Vagina (tissue), 2 donors: Measurements from ENCODE around the gene SAMD4A. TPM values are rescaled to one million over a fixed set of nuclear protein-coding genes. Genes with fewer than 3 reads are reported as not detected.

ENCODE experiments used
- DNase-seq, 2 donors: peaks; one replicate each; pipeline ENCODE4 v3.0.0-alpha.2; 2017; ENCODE audit errors: extremely low spot score in 2 of 2
- H3K27ac ChIP-seq: fragments of 200-600 bp; sonication (generic); one replicate; pipeline ENCODE4 v1.5.1; 2019
- H3K27me3 ChIP-seq: fragments of 200-600 bp; sonication (generic); one replicate; pipeline ENCODE4 v1.5.1; 2019
- H3K36me3 ChIP-seq, 2 donors: fragments of 200-600 bp; sonication (generic); one replicate each; pipeline ENCODE4 v1.5.1; 2017 to 2019
- H3K4me1 ChIP-seq: fragments of 200-600 bp; sonication (generic); one replicate; pipeline ENCODE4 v1.5.1; 2019
- H3K4me3 ChIP-seq, 2 donors: fragments of 200-600 bp; sonication (generic); 1 replicate in 1 of 2; 2 replicates in 1 of 2; pipeline ENCODE4 v1.5.1; 2016 to 2019
- H3K9me3 ChIP-seq: fragments of 200-600 bp; sonication (generic); one replicate; pipeline ENCODE4 v1.5.1; 2019
- POLR2A ChIP-seq, 2 donors: fragments of 450-650 bp; IDR thresholded peaks; one replicate each; pipeline ENCODE4 v1.6.1; 2017; ENCODE audit warnings: antibody characterized with exemption in 2 of 2, mild to moderate bottlenecking in 2 of 2, moderate library complexity in 2 of 2
- POLR2AphosphoS5 ChIP-seq, 2 donors: sonication (generic); formaldehyde crosslinking; IDR thresholded peaks; one replicate each; pipeline ENCODE4 v1.9.0; 2017; ENCODE audit warnings: antibody characterized with exemption in 2 of 2, mild to moderate bottlenecking in 2 of 2, low read depth in 1 of 2; ENCODE audit not compliant: insufficient read depth in 1 of 2
- intact Hi-C: fragments of 100-400 bp; cut with DNase I; formaldehyde crosslinking; loops from one replicate; pipeline ENCODE4 v1.15.1; 2023
- total RNA-seq: library from RNA; depleted of rRNA; stranded (reverse); fragments of >200 nt; gene quantifications from one replicate; pipeline ENCODE4 v1.2.3, GENCODE V29; 2016
- TF ChIP-seq, protein P1 (sequence below), 3 experiments: fragments of 450-650 bp in 2 of 3; fragments of 200-600 bp in 1 of 3; sonication (generic) in 1 of 3; IDR thresholded peaks; one replicate each; pipeline ENCODE4 v1.5.1; 2017 to 2019; ENCODE audit warnings: antibody characterized with exemption in 3 of 3, mild to moderate bottlenecking in 2 of 3, moderate library complexity in 2 of 3

SAMD4A gene
- total RNA-seq, 1 donor from 2014 or later: 43.0 TPM

DNA sequence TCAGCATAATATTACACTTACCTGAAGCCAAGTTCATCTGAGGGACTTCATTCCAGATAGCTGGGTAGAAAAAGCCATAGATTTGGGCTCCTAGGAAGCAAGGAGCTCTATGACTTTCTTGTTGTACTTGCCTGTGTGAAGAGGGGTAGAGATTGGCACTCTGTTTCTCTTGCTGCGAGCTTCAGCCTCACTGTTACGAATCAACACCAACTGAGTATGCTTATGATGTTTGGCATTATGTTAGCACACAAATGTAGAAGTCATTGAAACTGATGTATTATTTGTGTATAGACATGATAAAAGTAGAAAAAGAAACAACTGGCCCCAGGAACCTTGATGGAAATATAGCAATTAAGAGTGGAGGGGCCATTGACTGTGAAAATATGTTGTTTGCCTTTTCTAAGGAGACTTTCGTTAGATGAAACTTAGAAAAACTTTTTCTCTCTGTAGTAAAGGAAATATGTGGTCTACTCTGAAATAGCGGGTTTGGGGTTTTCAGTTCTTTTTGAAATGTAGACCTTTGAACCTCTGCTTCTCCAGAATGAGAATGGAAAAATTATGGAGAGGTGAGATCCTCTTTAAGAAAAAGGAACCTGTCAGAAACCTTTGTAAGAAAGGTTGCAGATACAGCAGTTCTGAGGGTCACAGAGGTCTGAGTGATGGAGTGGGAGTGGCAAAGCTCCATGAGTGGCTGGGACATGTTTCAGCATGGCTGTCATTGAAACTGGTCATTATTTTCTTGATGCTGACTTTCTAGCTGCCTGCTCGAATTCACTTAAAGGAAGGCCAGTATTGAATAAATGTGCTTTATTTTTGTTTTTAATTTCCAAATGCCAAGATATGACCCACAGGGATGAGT lies 175.8 kb downstream of the SAMD4A start:
- intact Hi-C loops: no loop called here
- H3K4me1 ChIP-seq: peaks cover 25% of the 10 kb centered on the region
- no peak overlapping the region for H3K27ac ChIP-seq
- TF ChIP-seq, protein P1, sequence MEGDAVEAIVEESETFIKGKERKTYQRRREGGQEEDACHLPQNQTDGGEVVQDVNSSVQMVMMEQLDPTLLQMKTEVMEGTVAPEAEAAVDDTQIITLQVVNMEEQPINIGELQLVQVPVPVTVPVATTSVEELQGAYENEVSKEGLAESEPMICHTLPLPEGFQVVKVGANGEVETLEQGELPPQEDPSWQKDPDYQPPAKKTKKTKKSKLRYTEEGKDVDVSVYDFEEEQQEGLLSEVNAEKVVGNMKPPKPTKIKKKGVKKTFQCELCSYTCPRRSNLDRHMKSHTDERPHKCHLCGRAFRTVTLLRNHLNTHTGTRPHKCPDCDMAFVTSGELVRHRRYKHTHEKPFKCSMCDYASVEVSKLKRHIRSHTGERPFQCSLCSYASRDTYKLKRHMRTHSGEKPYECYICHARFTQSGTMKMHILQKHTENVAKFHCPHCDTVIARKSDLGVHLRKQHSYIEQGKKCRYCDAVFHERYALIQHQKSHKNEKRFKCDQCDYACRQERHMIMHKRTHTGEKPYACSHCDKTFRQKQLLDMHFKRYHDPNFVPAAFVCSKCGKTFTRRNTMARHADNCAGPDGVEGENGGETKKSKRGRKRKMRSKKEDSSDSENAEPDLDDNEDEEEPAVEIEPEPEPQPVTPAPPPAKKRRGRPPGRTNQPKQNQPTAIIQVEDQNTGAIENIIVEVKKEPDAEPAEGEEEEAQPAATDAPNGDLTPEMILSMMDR (IDR thresholded peaks at IDR 0.05): no peak
- TF ChIP-seq POLR2AphosphoS5 (IDR thresholded peaks at IDR 0.05; ENCODE audit: insufficient read depth in 1 of 2, low read depth in 1 of 2): no peak
- no peak for TF ChIP-seq POLR2A (IDR thresholded peaks at IDR 0.05)
- no peak for DNase-seq
- H3K27me3 ChIP-seq: no peaks in the 10 kb centered on the region
- H3K36me3 ChIP-seq: no peaks in the 10 kb centered on the region
- no peaks in the 10 kb centered on the region for H3K9me3 ChIP-seq
- no peak overlapping the region for H3K4me3 ChIP-seq

DNA sequence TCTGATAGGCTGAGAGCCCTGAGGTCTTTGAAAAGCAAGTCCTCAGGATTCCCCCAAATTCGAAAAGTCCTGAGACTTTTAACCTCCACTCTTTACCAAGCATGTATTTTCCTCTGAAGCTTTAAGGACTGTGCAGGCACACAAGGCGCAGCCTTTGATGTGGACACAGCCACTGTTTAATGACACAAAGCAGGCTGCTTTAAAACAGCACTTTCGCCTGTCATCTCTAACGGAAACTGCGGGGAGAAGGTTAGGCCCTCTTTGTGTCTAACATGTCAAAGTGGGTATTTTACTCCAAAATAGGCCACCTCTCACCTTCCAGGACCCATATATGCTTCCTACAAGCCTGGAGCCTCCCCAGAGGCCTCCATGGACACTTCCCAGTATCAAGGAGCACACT lies 176.5 kb downstream of the SAMD4A start:
- no peak for DNase-seq
- Histone ChIP-seq H3K4me3 (no peak overlapping the region), H3K36me3 (no peaks in the 10 kb centered on the region), H3K4me1 (peaks cover 19% of the 10 kb centered on the region), H3K27ac (no peak overlapping the region), H3K9me3 (no peaks in the 10 kb centered on the region), H3K27me3 (no peaks in the 10 kb centered on the region)
- TF ChIP-seq POLR2A (IDR thresholded peaks at IDR 0.05): no peak
- TF ChIP-seq, protein P1 (IDR thresholded peaks at IDR 0.05): no peak
- no peak for TF ChIP-seq POLR2AphosphoS5 (IDR thresholded peaks at IDR 0.05; ENCODE audit: insufficient read depth in 1 of 2, low read depth in 1 of 2)
- intact Hi-C loops: no loop called here

DNA sequence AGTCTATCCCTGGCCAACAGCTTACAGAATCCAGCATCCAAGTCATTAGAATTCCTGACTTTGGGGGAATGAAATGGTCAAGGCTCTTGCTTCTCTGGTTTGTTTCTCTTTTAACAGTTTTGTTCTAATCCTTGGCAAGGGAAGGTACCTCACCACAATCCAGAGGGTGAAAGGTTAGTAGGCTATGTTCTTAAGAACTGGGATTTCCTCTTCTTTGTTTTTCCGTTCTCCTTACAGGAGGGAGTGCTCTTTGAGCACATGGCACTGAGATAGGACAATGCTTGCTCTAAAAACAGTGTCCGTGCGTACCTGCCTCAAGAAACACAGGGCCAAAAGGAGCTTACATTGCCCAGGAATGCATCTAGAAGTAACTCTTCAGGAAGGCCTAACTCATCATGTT lies 179.1 kb downstream of the SAMD4A start:
- Histone ChIP-seq H3K4me3 (no peak overlapping the region), H3K4me1 (peaks cover 16% of the 10 kb centered on the region), H3K27me3 (no peaks in the 10 kb centered on the region), H3K9me3 (no peaks in the 10 kb centered on the region), H3K27ac (no peak overlapping the region), H3K36me3 (no peaks in the 10 kb centered on the region)
- peak in 1 of 2 donors; percentile 46 for TF ChIP-seq POLR2AphosphoS5 (IDR thresholded peaks at IDR 0.05; ENCODE audit: insufficient read depth in 1 of 2, low read depth in 1 of 2)
- TF ChIP-seq POLR2A (IDR thresholded peaks at IDR 0.05): no peak
- DNase-seq: no peak
- intact Hi-C loops: no loop called here

DNA sequence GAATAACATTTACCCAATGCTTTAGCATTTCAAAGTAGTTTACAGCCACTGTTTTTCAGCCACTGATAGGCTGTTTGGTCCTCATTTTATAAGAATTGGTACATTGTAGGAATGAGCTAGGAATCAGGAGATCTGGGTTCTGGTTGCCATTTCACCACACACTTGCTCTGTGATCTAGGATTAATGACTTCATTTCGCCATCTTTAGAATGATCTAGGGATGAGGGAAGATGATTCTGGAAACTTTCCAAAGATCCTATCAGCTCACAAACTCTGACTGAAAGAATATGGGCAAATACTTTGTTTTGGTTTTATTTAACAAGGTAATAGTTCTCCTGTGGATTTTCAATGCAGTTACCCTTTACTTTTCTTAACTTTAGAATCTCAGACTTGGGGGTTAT lies 180.7 kb downstream of the SAMD4A start:
- peaks cover 0 to 10% of the 10 kb centered on the region in 2 donors for H3K36me3 ChIP-seq
- H3K27ac ChIP-seq: no peak overlapping the region
- H3K4me3 ChIP-seq: no peak overlapping the region
- intact Hi-C loops: no loop called here
- H3K9me3 ChIP-seq: no peaks in the 10 kb centered on the region
- peaks cover 16% of the 10 kb centered on the region for H3K4me1 ChIP-seq
- no peak for TF ChIP-seq POLR2AphosphoS5 (IDR thresholded peaks at IDR 0.05; ENCODE audit: insufficient read depth in 1 of 2, low read depth in 1 of 2)
- TF ChIP-seq POLR2A (IDR thresholded peaks at IDR 0.05): no peak
- TF ChIP-seq, protein P1 (IDR thresholded peaks at IDR 0.05): no peak
- DNase-seq: no peak
- H3K27me3 ChIP-seq: no peaks in the 10 kb centered on the region

DNA sequence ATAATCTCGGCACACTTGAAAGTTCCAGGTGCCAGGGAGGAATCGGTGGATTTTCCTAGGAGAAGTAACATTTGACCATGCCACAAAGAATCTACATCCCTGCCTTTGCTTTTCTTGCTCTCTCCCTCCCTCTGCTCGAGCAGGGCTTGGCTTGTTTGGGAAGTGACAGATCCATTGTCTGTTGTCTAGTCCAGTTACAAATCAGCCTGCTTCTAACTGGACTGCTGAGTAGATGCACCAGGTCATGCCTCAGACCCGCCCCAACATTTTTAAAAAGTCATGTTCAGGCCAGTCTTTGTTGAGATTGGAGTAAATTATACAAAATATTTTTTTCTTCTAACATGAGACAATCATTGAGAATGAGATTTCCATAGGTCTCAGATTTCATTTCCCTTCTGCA lies 182.3 kb downstream of the SAMD4A start:
- Histone ChIP-seq H3K9me3 (no peaks in the 10 kb centered on the region), H3K4me1 (peaks cover 16% of the 10 kb centered on the region), H3K27ac (no peak overlapping the region), H3K27me3 (no peaks in the 10 kb centered on the region), H3K36me3 (peaks cover 0 to 11% of the 10 kb centered on the region in 2 donors), H3K4me3 (no peak overlapping the region)
- no peak for DNase-seq
- intact Hi-C loops: no loop called here
- TF ChIP-seq, protein P1 (IDR thresholded peaks at IDR 0.05): no peak
